ENCODE data around the gene PYHIN1.
"Not testable (repeated sequence)": the region's sequence is repeated elsewhere in the genome, so short reads cannot be mapped to it uniquely, and the experiment has no call there.

- TF ChIP-seq CTCF (IDR thresholded peaks at IDR 0.05; ENCODE audit: low read depth, low read length, poor library complexity, severe bottlenecking); EZH2phosphoT487 (IDR thresholded peaks at IDR 0.05; ENCODE audit: borderline replicate concordance, low read length): not testable (repeated sequence)
Observed at GRCh38 chr1:159011001-159011400, 79.6 kb downstream of the PYHIN1 start.

Measured in DOHH2 (cell line).